ENCODE data around the gene MAP4K5. TPM values are rescaled to one million over a fixed set of nuclear protein-coding genes. Genes with fewer than 3 reads are reported as not detected.

MAP4K5 gene
- total RNA-seq, 1 donor from 2014 or later: 23.1 TPM

GRCh38 chr14:50388256-50388931 is 144.0 kb downstream of the MAP4K5 start:
- DNase-seq (ENCODE audit: low spot score): no peak
- no peak overlapping the region for H3K4me3 Mint-ChIP-seq (ENCODE audit: low read depth)
- no peaks in the 10 kb centered on the region for H3K9me3 Mint-ChIP-seq
- intact Hi-C loops (cut with micrococcal nuclease): no loop called here
- H3K27me3 Mint-ChIP-seq (ENCODE audit: low read depth): peaks cover 14% of the 10 kb centered on the region
- no peaks in the 10 kb centered on the region for H3K4me1 Mint-ChIP-seq (ENCODE audit: low read depth)
- H3K27ac Mint-ChIP-seq: no peak overlapping the region
- no peaks in the 10 kb centered on the region for H3K36me3 Mint-ChIP-seq (ENCODE audit: low read depth)

- intact Hi-C loops (cut with micrococcal nuclease): no loop called here
- Mint-ChIP-seq H3K9me3 (no peaks in the 10 kb centered on the region), H3K4me1 (ENCODE audit: low read depth) (no peaks in the 10 kb centered on the region), H3K36me3 (ENCODE audit: low read depth) (no peaks in the 10 kb centered on the region), H3K27ac (no peak overlapping the region), H3K4me3 (ENCODE audit: low read depth) (no peak overlapping the region), H3K27me3 (ENCODE audit: low read depth) (peaks cover 7% of the 10 kb centered on the region)
- no peak for DNase-seq (ENCODE audit: low spot score)
Measured at GRCh38 chr14:50387548-50387947, 144.8 kb downstream of the MAP4K5 start.

GRCh38 chr14:50383618-50384225 is 148.6 kb downstream of the MAP4K5 start:
- no peak overlapping the region for H3K4me3 Mint-ChIP-seq (ENCODE audit: low read depth)
- no peaks in the 10 kb centered on the region for H3K9me3 Mint-ChIP-seq
- no peak overlapping the region for H3K27ac Mint-ChIP-seq
- intact Hi-C loops (cut with micrococcal nuclease): no loop called here
- H3K36me3 Mint-ChIP-seq (ENCODE audit: low read depth): no peaks in the 10 kb centered on the region
- no peak for DNase-seq (ENCODE audit: low spot score)
- H3K4me1 Mint-ChIP-seq (ENCODE audit: low read depth): no peaks in the 10 kb centered on the region
- peaks cover 4% of the 10 kb centered on the region for H3K27me3 Mint-ChIP-seq (ENCODE audit: low read depth)

- Mint-ChIP-seq H3K27ac (no peak overlapping the region), H3K4me3 (ENCODE audit: low read depth) (no peak overlapping the region), H3K9me3 (no peaks in the 10 kb centered on the region), H3K36me3 (ENCODE audit: low read depth) (no peaks in the 10 kb centered on the region), H3K4me1 (ENCODE audit: low read depth) (no peaks in the 10 kb centered on the region), H3K27me3 (ENCODE audit: low read depth) (peaks cover 2% of the 10 kb centered on the region)
- no peak for DNase-seq (ENCODE audit: low spot score)
- intact Hi-C loops (cut with micrococcal nuclease): no loop called here
Measured at GRCh38 chr14:50381823-50382287, 150.5 kb downstream of the MAP4K5 start.

- intact Hi-C loops (cut with micrococcal nuclease): no loop called here
- Mint-ChIP-seq H3K4me3 (ENCODE audit: low read depth) (no peak overlapping the region), H3K27me3 (ENCODE audit: low read depth) (peaks cover 2% of the 10 kb centered on the region), H3K9me3 (no peaks in the 10 kb centered on the region), H3K4me1 (ENCODE audit: low read depth) (no peaks in the 10 kb centered on the region), H3K27ac (no peak overlapping the region), H3K36me3 (ENCODE audit: low read depth) (no peaks in the 10 kb centered on the region)
- no peak for DNase-seq (ENCODE audit: low spot score)
Measured at GRCh38 chr14:50381008-50381407, 151.4 kb downstream of the MAP4K5 start.

GRCh38 chr14:50380455-50380854 is 151.9 kb downstream of the MAP4K5 start:
- no peak for DNase-seq (ENCODE audit: low spot score)
- H3K27me3 Mint-ChIP-seq (ENCODE audit: low read depth): no peaks in the 10 kb centered on the region
- no peaks in the 10 kb centered on the region for H3K4me1 Mint-ChIP-seq (ENCODE audit: low read depth)
- intact Hi-C loops (cut with micrococcal nuclease): no loop called here
- H3K9me3 Mint-ChIP-seq: no peaks in the 10 kb centered on the region
- no peaks in the 10 kb centered on the region for H3K36me3 Mint-ChIP-seq (ENCODE audit: low read depth)
- H3K4me3 Mint-ChIP-seq (ENCODE audit: low read depth): no peak overlapping the region
- H3K27ac Mint-ChIP-seq: no peak overlapping the region

GRCh38 chr14:50379563-50379962 is 152.8 kb downstream of the MAP4K5 start:
- H3K27me3 Mint-ChIP-seq (ENCODE audit: low read depth): no peaks in the 10 kb centered on the region
- H3K9me3 Mint-ChIP-seq: no peaks in the 10 kb centered on the region
- no peak overlapping the region for H3K27ac Mint-ChIP-seq
- no peak overlapping the region for H3K4me3 Mint-ChIP-seq (ENCODE audit: low read depth)
- no peak for DNase-seq (ENCODE audit: low spot score)
- intact Hi-C loops (cut with micrococcal nuclease): no loop called here
- no peaks in the 10 kb centered on the region for H3K36me3 Mint-ChIP-seq (ENCODE audit: low read depth)
- H3K4me1 Mint-ChIP-seq (ENCODE audit: low read depth): no peaks in the 10 kb centered on the region

GRCh38 chr14:50377550-50378085 is 154.8 kb downstream of the MAP4K5 start:
- DNase-seq (ENCODE audit: low spot score): no peak

GRCh38 chr14:50375760-50376159 is 156.6 kb downstream of the MAP4K5 start:
- intact Hi-C loops (cut with micrococcal nuclease): no loop called here
- Mint-ChIP-seq H3K36me3 (ENCODE audit: low read depth) (no peaks in the 10 kb centered on the region), H3K27ac (no peak overlapping the region), H3K9me3 (peaks cover 3% of the 10 kb centered on the region), H3K4me1 (ENCODE audit: low read depth) (no peaks in the 10 kb centered on the region), H3K27me3 (ENCODE audit: low read depth) (peaks cover 8% of the 10 kb centered on the region), H3K4me3 (ENCODE audit: low read depth) (no peak overlapping the region)
- DNase-seq (ENCODE audit: low spot score): no peak

More at GRCh38 chr14:50377550-50378085, 154.8 kb downstream of the MAP4K5 start:
- Mint-ChIP-seq H3K36me3 (ENCODE audit: low read depth) (no peaks in the 10 kb centered on the region), H3K9me3 (no peaks in the 10 kb centered on the region), H3K27ac (no peak overlapping the region), H3K4me1 (ENCODE audit: low read depth) (no peaks in the 10 kb centered on the region), H3K4me3 (ENCODE audit: low read depth) (no peak overlapping the region), H3K27me3 (ENCODE audit: low read depth) (peaks cover 5% of the 10 kb centered on the region)
- intact Hi-C loops (cut with micrococcal nuclease): no loop called here

- Mint-ChIP-seq H3K36me3 (ENCODE audit: low read depth) (no peaks in the 10 kb centered on the region), H3K27me3 (ENCODE audit: low read depth) (peaks cover 8% of the 10 kb centered on the region), H3K4me1 (ENCODE audit: low read depth) (no peaks in the 10 kb centered on the region), H3K9me3 (peaks cover 7% of the 10 kb centered on the region), H3K4me3 (ENCODE audit: low read depth) (no peak overlapping the region), H3K27ac (no peak overlapping the region)
- DNase-seq (ENCODE audit: low spot score): no peak
- intact Hi-C loops (cut with micrococcal nuclease): no loop called here
Measured at GRCh38 chr14:50373959-50374358, 158.4 kb downstream of the MAP4K5 start.

GRCh38 chr14:50371546-50371945 is 160.8 kb downstream of the MAP4K5 start:
- Mint-ChIP-seq H3K36me3 (ENCODE audit: low read depth) (no peaks in the 10 kb centered on the region), H3K9me3 (peaks cover 7% of the 10 kb centered on the region), H3K4me3 (ENCODE audit: low read depth) (no peak overlapping the region)

More at GRCh38 chr14:50371546-50371945, 160.8 kb downstream of the MAP4K5 start:
- intact Hi-C loops (cut with micrococcal nuclease): no loop called here
- Mint-ChIP-seq H3K27me3 (ENCODE audit: low read depth) (peaks cover 8% of the 10 kb centered on the region), H3K27ac (no peak overlapping the region), H3K4me1 (ENCODE audit: low read depth) (peaks cover 4% of the 10 kb centered on the region)
- no peak for DNase-seq (ENCODE audit: low spot score)

All from activated T-helper 2 cell treated with anti-CD3 and anti-CD28 coated beads, Interferon-gamma antibody, Interleukin-2, Interleukin-4, amounts not matched to agents 10 μg/mL and 5 μg/mL and 100 μg/mL, durations not matched to agents 14 hours and 24 hours and 36 hours (primary cell).